ENCODE data around the gene TMEM238.
"Not testable (repeated sequence)": the region's sequence is repeated elsewhere in the genome, so short reads cannot be mapped to it uniquely, and the experiment has no call there.

TMEM238 gene

DNA sequence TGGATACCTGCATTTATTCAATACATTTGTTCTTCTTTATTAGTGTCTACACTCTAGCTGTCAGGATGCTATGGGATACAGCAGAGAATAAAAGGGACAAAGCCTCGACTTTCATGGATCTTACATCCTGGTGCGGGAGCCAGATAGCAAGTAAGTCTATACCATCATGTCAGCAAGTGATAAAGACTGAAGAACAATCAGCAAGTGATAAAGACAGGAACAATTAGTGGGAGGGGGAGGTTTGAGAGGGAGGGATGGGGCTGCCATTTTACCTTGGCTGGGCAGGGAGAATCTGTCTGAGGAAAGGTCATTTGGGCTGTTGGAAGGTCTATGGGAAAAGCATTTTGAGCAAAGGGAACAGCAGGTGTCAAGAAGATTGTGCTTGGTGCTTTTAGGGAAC, 26.1 kb upstream of the TMEM238 start:
- Histone ChIP-seq H3K27me3 (no peaks in the 10 kb centered on the region), H3K36me3 (peaks cover 15% of the 10 kb centered on the region), H3K4me3 (ENCODE audit: low read depth, low read length) (no peak overlapping the region), H3K9me3 (no peaks in the 10 kb centered on the region), H3K4me1 (no peaks in the 10 kb centered on the region; the same call in 1 of the 2 replicates)
- TF ChIP-seq, protein P1, sequence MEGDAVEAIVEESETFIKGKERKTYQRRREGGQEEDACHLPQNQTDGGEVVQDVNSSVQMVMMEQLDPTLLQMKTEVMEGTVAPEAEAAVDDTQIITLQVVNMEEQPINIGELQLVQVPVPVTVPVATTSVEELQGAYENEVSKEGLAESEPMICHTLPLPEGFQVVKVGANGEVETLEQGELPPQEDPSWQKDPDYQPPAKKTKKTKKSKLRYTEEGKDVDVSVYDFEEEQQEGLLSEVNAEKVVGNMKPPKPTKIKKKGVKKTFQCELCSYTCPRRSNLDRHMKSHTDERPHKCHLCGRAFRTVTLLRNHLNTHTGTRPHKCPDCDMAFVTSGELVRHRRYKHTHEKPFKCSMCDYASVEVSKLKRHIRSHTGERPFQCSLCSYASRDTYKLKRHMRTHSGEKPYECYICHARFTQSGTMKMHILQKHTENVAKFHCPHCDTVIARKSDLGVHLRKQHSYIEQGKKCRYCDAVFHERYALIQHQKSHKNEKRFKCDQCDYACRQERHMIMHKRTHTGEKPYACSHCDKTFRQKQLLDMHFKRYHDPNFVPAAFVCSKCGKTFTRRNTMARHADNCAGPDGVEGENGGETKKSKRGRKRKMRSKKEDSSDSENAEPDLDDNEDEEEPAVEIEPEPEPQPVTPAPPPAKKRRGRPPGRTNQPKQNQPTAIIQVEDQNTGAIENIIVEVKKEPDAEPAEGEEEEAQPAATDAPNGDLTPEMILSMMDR (IDR thresholded peaks at IDR 0.05; ENCODE audit: low read depth, low read length), result no peak
- DNase-seq, result no peak

DNA sequence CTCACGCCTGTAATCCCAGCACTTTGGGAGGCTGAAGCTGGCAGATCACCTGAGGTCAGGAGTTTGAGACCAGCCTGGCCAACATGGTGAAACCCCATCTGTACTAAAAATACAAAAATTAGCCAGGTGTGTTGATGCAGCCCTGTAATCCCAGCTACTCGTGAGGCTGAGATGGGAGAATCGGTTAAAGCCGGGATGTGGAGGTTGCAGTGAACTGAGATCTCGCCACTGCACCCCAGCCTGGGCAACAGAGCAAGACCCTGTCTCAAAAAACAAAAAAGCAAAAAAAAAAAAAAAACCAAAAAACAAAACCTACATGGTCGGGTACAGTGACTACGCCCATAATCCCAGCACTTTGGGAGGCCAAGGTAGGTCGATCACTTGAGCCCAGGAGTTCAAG, 25.1 kb upstream of the TMEM238 start:
- H3K4me3 ChIP-seq (ENCODE audit: low read depth, low read length); H3K4me1 ChIP-seq; H3K27me3 ChIP-seq; DNase-seq; H3K9me3 ChIP-seq: not testable (repeated sequence)
- H3K36me3 ChIP-seq, result peaks cover 24% of the 10 kb centered on the region

DNA sequence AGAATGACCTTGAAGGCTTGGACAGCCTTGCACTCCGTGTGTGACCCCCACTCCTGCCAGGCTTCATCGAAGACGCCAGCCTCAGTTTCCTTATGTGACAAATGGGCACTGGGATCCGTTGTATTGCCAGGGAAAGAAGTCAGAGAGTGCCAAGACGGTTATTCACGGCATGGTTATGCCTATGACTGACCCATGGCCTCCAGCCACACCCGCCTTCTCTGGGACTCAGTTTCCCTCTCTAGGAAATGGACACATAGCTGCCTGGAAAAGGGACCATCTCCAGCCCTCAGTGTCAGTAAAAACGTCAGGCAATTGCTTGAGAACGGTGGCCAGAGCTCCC, 24.4 kb upstream of the TMEM238 start:
- TF ChIP-seq, protein P1 (IDR thresholded peaks at IDR 0.05; ENCODE audit: low read depth, low read length), result no peak
- Histone ChIP-seq H3K4me1 (no peaks in the 10 kb centered on the region; the same call in 1 of the 2 replicates), H3K27me3 (no peaks in the 10 kb centered on the region), H3K9me3 (no peaks in the 10 kb centered on the region), H3K36me3 (peaks cover 31% of the 10 kb centered on the region), H3K4me3 (ENCODE audit: low read depth, low read length) (peak overlapping the region; percentile 27)
- DNase-seq, result no peak

DNA sequence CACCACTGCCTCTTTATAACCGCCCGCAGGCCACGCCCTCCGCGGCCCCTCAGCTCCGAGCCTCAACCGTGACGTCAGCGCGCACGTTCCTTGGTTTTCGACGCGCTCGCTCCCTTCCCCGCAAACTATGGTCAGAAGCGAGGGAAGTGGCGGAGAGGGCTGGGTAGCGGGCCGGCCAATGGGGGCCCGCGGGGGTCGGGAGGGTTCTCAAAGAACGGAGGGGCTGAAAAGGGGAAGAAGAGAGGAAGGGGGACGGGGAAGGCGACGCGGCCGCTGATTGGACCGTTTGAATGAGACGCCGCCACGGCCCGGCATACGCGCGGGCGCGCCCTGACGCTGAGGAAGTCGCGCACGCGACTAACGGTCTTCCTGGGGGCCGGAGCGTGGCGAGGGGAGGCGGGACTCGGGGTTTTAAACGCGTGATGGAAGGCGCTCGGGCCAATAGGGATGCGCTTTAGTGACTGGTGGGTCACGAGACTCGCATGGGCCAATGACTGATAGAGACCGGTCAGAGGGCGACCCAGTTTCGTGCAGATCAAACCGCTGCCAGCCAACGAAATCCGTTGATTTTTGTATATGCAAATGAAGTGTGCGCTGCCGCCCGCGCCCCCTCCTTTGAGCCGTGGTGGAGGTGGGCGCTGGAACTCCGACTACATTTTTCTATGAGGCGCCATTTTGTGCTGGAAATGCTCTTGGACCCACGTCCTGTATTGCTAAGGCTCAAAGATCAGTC, 23.9 kb upstream of the TMEM238 start:
- Histone ChIP-seq H3K27me3 (no peaks in the 10 kb centered on the region), H3K36me3 (peaks cover 36% of the 10 kb centered on the region), H3K9me3 (no peaks in the 10 kb centered on the region), H3K4me3 (ENCODE audit: low read depth, low read length) (peak overlapping the region; percentile 51), H3K4me1 (no peaks in the 10 kb centered on the region; the same call in 1 of the 2 replicates)
- TF ChIP-seq, protein P1 (IDR thresholded peaks at IDR 0.05; ENCODE audit: low read depth, low read length), result no peak
- peak; percentile 99 for DNase-seq

DNA sequence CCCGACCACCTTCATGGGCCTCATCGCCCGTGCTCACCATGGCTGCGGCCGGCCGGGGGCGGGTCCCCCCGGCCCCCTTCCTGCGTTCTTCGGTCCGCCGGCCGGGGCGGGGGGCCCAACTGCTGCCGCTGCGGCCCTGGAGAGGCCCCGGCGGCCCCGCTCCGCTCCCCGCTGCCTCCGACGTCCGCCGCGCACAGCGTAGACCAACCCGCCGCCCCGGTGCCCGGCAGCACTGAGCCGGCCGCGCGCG, 23.4 kb upstream of the TMEM238 start, which contains the start of gene UBE2S:
UBE2S (minus strand) TSS at position 239 of the 250 bp plus-strand sequence; CDS start at position 40, 199 bp downstream.
- not testable (repeated sequence) for DNase-seq, H3K9me3 ChIP-seq, H3K4me1 ChIP-seq, H3K27me3 ChIP-seq
- H3K36me3 ChIP-seq, result peaks cover 41% of the 10 kb centered on the region
- H3K4me3 ChIP-seq (ENCODE audit: low read depth, low read length), result peak within 1 kb of the TSS; percentile 80

DNA sequence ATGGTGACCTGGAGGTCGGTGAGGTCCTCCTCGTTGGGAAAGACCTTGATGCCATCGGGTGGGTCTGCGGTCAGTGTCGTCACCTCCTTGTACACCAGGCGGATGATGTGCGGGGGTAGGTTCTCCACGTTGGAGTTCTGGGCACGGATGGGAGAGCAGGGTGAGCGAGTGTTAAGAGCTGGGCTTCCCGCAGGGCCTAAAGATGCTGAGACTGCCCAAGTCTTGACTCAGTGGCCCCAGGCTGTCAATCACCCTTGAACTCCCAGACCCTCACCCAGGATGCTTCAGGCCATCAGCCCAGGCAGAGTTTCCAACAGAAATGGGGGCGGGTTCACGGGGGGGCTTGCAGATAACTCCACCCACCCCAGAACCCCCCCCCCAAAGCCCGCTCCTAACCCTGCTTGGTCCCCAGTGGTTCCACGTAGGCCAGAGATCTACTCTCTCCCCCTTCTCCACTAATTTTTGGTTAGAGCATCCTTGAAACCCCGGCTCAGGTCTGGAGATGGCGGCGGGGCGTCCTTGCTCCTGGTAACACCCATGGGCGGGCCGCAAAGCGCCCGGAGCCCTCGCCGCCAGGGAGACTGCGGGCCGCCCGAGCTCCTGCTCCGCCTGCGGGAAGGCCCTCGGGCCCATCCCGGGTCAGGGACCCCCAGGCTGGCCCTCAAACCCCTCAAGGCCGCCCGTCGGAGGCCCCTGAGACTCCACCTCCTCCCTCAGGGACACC, 22.9 kb upstream of the TMEM238 start:
- Histone ChIP-seq H3K36me3 (peaks cover 46% of the 10 kb centered on the region), H3K27me3 (no peaks in the 10 kb centered on the region), H3K4me3 (ENCODE audit: low read depth, low read length) (peak overlapping the region; percentile 80), H3K9me3 (no peaks in the 10 kb centered on the region), H3K4me1 (no peaks in the 10 kb centered on the region; the same call in 1 of the 2 replicates)
- TF ChIP-seq, protein P1 (IDR thresholded peaks at IDR 0.05; ENCODE audit: low read depth, low read length), result no peak
- peak; percentile 42 for DNase-seq

DNA sequence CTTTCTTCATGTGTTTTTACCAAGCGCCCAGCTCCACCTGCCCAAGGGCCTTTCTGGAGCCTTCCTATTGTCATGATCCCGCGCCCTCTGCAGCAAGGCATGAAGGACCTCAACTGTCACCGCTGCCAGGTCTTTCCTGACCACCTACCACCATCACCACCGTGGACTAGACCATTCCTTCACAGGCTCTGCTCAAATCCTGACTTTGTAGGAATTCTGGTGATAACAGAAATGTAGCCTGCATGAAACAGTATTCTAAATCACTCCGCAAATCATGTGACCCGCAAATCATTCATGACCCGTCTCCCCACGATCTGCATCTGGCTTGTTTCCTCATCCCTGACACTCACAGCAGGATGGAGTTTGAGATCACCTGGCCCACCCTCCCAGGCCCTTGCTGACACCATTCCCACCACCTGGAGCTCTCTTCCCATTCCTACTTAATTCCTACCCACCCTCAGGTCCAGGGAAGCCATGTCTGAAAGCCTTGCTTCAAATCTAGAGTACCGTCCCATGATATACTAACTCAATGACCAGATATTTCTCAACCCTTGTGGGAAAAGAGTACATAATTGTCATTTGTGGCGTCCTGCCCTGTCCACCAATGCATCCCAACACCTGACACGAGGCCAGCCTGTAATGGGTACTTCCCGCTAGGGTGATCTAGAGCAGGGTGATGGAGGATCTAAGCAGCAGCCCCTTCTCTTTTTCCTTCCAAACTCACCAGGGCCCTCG, 22.2 kb upstream of the TMEM238 start:
- H3K36me3 ChIP-seq, result peaks cover 52% of the 10 kb centered on the region
- H3K4me3 ChIP-seq (ENCODE audit: low read depth, low read length), result peak overlapping the region; percentile 80

More for the DNA sequence above, 22.2 kb upstream of the TMEM238 start:
- TF ChIP-seq, protein P1 (IDR thresholded peaks at IDR 0.05; ENCODE audit: low read depth, low read length), result no peak
- no peaks in the 10 kb centered on the region for H3K27me3 ChIP-seq
- no peaks in the 10 kb centered on the region; the same call in 1 of the 2 replicates for H3K4me1 ChIP-seq
- no peaks in the 10 kb centered on the region for H3K9me3 ChIP-seq
- DNase-seq, result no peak

Measured in BE2C (cell line).